ENCODE data around the gene CIAO1. TPM values are rescaled to one million over a fixed set of nuclear protein-coding genes. Genes with fewer than 3 reads are reported as not detected.

The CIAO1 gene
- total and polyA plus RNA-seq, 2 of the 8 experiments (the other 6 are each of a cell fraction or from before 2014, with no cell fraction given) = 63.7 to 99.2 TPM

DNA sequence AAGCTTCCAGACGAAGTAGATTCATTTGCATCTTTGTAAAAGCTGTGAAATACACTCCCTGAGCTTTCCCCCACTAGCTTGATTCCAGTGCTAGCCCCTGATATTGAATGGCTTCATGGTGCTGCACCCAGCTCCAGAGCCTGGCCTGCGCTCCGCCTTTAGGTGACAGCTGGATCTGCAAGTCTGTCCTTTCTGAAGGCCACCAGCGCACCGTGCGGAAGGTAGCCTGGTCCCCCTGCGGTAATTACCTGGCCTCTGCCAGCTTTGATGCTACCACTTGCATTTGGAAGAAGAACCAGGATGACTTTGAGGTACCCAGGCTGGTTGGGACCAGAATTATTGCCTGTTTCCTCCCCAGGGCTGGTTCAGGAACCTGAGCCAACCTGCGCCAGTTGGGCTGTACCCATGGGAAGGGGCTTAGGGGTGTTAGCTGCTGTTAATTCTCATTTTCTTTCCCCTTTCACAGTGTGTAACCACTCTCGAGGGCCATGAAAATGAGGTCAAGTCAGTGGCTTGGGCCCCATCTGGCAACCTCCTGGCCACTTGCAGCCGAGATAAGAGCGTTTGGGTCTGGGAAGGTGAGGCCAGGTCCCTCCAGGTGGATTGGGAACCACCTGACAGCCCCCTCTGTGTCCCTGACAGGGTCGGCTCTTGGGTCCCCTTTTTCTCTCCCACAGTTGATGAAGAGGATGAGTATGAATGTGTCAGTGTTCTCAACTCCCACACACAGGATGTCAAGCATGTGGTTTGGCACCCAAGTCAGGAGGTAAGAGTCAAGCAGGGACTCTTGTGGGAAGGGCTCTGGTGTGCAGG is 1.3 kb downstream of the CIAO1 start (continued):
- no peak for TF ChIP-seq CHD7 (IDR thresholded peaks at IDR 0.05; ENCODE audit: insufficient replicate concordance, low read length)
- no peak for TF ChIP-seq ASH2L (IDR thresholded peaks at IDR 0.05; ENCODE audit: low read length)
- no peak for TF ChIP-seq SP1 (IDR thresholded peaks at IDR 0.05; ENCODE audit: low read depth, low read length)
- TF ChIP-seq JUN (IDR thresholded peaks at IDR 0.05; ENCODE audit: low read depth, low read length) = no peak
- TF ChIP-seq RNF2 (IDR thresholded peaks at IDR 0.05; ENCODE audit: borderline replicate concordance, low read depth, low read length, missing control alignments, poor library complexity, severe bottlenecking) = no peak
- no peak for TF ChIP-seq TCF12 (IDR thresholded peaks at IDR 0.05; ENCODE audit: low read depth, low read length)
- TF ChIP-seq SP2 (IDR thresholded peaks at IDR 0.05; ENCODE audit: low read length) = no peak
- TF ChIP-seq, protein P1, sequence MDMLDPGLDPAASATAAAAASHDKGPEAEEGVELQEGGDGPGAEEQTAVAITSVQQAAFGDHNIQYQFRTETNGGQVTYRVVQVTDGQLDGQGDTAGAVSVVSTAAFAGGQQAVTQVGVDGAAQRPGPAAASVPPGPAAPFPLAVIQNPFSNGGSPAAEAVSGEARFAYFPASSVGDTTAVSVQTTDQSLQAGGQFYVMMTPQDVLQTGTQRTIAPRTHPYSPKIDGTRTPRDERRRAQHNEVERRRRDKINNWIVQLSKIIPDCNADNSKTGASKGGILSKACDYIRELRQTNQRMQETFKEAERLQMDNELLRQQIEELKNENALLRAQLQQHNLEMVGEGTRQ (IDR thresholded peaks at IDR 0.05; ENCODE audit: low read length) = no peak
- TF ChIP-seq EZH2 (IDR thresholded peaks at IDR 0.05; ENCODE audit: low read depth, low read length, severe bottlenecking) = no peak

All from H1 (cell line).